Measurements from ENCODE around the gene GNAT1. TPM values are rescaled to one million over a fixed set of nuclear protein-coding genes. Genes with fewer than 3 reads are reported as not detected.

Gene GNAT1
- total RNA-seq, 4 donors from 2014 or later = 1.3 TPM; not detected in 3

DNA sequence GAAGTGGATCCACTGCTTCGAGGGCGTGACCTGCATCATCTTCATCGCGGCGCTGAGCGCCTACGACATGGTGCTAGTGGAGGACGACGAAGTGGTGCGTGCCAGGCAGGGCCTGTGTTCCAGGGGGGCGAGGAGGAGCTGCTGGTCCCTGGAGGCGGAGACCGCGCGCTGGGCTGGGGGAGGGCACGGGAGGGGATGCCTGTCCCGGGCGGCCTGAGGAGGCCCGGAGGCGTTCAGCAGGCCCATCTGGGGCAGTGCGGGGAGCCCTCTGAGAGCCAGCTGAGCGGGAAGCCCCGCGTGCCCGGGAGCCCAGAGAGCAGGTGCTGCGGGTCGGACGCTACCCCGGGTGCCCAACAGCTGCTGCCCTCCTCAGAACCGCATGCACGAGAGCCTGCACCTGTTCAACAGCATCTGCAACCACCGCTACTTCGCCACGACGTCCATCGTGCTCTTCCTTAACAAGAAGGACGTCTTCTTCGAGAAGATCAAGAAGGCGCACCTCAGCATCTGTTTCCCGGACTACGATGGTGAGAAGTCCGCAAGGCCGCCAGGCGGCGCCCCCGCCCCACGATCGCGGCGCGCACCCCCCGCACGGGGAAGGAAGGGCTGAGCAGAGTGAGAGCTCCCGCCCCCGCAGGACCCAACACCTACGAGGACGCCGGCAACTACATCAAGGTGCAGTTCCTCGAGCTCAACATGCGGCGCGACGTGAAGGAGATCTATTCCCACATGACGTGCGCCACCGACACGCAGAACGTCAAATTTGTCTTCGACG lies 2.9 kb downstream of the GNAT1 start:
- ATAC-seq (ENCODE audit: low FRiP score) (peak; percentile 56), DNase-seq (ENCODE audit: low spot score) (peak; percentile 36)
- TF ChIP-seq, protein P1, sequence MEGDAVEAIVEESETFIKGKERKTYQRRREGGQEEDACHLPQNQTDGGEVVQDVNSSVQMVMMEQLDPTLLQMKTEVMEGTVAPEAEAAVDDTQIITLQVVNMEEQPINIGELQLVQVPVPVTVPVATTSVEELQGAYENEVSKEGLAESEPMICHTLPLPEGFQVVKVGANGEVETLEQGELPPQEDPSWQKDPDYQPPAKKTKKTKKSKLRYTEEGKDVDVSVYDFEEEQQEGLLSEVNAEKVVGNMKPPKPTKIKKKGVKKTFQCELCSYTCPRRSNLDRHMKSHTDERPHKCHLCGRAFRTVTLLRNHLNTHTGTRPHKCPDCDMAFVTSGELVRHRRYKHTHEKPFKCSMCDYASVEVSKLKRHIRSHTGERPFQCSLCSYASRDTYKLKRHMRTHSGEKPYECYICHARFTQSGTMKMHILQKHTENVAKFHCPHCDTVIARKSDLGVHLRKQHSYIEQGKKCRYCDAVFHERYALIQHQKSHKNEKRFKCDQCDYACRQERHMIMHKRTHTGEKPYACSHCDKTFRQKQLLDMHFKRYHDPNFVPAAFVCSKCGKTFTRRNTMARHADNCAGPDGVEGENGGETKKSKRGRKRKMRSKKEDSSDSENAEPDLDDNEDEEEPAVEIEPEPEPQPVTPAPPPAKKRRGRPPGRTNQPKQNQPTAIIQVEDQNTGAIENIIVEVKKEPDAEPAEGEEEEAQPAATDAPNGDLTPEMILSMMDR (IDR thresholded peaks at IDR 0.05) = peak in 1 of 3 donors; percentile 60

GRCh38 chr3:50194903-50195500 lies 3.6 kb downstream of the GNAT1 start:
- TF ChIP-seq, protein P1 (IDR thresholded peaks at IDR 0.05) = no peak
- DNase-seq (ENCODE audit: low spot score) (no peak), ATAC-seq (ENCODE audit: low FRiP score) (no peak)

- no peak for DNase-seq (ENCODE audit: low spot score)
- TF ChIP-seq, protein P1 (IDR thresholded peaks at IDR 0.05) = no peak
- ATAC-seq (ENCODE audit: low FRiP score) = no peak
Measured at GRCh38 chr3:50195501-50196252, 4.3 kb downstream of the GNAT1 start.

DNA sequence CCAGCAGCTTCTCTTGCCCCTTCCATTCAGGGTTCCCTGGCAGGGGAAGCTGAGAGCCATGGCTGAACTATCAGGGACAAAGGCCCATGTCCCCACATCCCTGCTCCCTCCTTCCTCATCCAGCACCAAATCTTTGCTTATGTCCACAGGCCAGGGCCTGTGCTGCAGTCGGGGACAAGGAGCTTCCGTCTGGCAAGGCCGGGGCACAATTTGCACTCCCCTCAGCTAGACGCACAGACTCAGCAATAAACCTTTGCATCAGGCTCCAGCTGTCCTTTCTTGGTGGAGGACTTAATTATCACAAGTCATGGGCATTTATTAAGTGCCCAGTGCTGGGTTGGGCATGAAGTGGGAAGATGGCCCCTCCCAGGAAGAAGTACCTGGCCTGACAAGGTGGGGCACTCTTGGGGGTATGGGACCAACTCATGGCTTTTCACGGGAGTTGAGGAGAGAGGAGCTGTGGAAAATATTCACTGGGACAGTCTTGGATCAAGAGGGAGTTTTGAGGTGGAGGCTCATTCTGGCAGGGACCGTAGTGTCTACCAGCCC lies 4.9 kb downstream of the GNAT1 start:
- TF ChIP-seq, protein P1 (IDR thresholded peaks at IDR 0.05) = no peak
- no peak for DNase-seq (ENCODE audit: low spot score)
- ATAC-seq (ENCODE audit: low FRiP score) = no peak

- no peak for DNase-seq (ENCODE audit: low spot score)
- TF ChIP-seq, protein P1 (IDR thresholded peaks at IDR 0.05) = no peak
- no peak for ATAC-seq (ENCODE audit: low FRiP score)
Measured at GRCh38 chr3:50201573-50202315, 10.3 kb downstream of the GNAT1 start.

GRCh38 chr3:50202353-50203112 lies 11.1 kb downstream of the GNAT1 start:
- ATAC-seq (ENCODE audit: low FRiP score) = no peak
- DNase-seq (ENCODE audit: low spot score) = no peak
- TF ChIP-seq, protein P1 (IDR thresholded peaks at IDR 0.05) = no peak
